ENCODE data around the gene MOB2.

The MOB2 gene

GRCh38 chr11:1450344-1450875, 36.2 kb downstream of the MOB2 start:
- no peak for DNase-seq (ENCODE audit: low read depth)
- TF ChIP-seq, protein P1, sequence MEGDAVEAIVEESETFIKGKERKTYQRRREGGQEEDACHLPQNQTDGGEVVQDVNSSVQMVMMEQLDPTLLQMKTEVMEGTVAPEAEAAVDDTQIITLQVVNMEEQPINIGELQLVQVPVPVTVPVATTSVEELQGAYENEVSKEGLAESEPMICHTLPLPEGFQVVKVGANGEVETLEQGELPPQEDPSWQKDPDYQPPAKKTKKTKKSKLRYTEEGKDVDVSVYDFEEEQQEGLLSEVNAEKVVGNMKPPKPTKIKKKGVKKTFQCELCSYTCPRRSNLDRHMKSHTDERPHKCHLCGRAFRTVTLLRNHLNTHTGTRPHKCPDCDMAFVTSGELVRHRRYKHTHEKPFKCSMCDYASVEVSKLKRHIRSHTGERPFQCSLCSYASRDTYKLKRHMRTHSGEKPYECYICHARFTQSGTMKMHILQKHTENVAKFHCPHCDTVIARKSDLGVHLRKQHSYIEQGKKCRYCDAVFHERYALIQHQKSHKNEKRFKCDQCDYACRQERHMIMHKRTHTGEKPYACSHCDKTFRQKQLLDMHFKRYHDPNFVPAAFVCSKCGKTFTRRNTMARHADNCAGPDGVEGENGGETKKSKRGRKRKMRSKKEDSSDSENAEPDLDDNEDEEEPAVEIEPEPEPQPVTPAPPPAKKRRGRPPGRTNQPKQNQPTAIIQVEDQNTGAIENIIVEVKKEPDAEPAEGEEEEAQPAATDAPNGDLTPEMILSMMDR (IDR thresholded peaks at IDR 0.05; ENCODE audit: control insufficient read depth, insufficient read depth, low read depth, low read length, missing control alignments) = no peak
- H3K4me3 ChIP-seq (ENCODE audit: control insufficient read depth, low read depth, low read length) = no peak overlapping the region

GRCh38 chr11:1449490-1450243, 36.9 kb downstream of the MOB2 start:
- TF ChIP-seq, protein P1 (IDR thresholded peaks at IDR 0.05; ENCODE audit: control insufficient read depth, insufficient read depth, low read depth, low read length, missing control alignments) = no peak
- H3K4me3 ChIP-seq (ENCODE audit: control insufficient read depth, low read depth, low read length) = no peak overlapping the region
- no peak for DNase-seq (ENCODE audit: low read depth)

GRCh38 chr11:1448882-1449281, 37.7 kb downstream of the MOB2 start:
- no peak overlapping the region for H3K4me3 ChIP-seq (ENCODE audit: control insufficient read depth, low read depth, low read length)
- TF ChIP-seq, protein P1 (IDR thresholded peaks at IDR 0.05; ENCODE audit: control insufficient read depth, insufficient read depth, low read depth, low read length, missing control alignments) = no peak
- no peak for DNase-seq (ENCODE audit: low read depth)

- TF ChIP-seq, protein P1 (IDR thresholded peaks at IDR 0.05; ENCODE audit: control insufficient read depth, insufficient read depth, low read depth, low read length, missing control alignments) = no peak
- no peak overlapping the region for H3K4me3 ChIP-seq (ENCODE audit: control insufficient read depth, low read depth, low read length)
- no peak for DNase-seq (ENCODE audit: low read depth)
These were observed 38.4 kb downstream of the MOB2 start for GRCh38 chr11:1447845-1448825.

DNA sequence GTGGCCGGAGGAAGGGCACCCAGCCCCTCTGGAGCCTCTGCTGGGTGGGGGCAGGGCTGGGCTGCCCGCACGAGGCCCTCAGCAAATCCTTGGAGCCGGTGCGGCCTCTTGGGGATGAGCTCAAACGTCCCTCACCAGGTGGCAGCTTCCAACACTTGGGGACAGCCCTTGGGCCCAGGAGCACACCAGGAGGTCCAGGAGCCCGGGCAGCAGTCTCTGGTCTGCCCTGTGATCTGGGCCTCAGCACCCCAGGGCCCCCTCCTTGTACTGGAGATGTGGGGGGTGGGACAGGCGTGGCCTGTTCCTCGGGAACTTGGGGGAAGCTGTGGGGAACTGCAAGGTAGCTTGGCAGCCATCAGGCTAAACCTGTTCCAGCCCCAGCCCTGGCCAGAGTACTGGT, 40.0 kb downstream of the MOB2 start:
- no peak for DNase-seq (ENCODE audit: low read depth)
- TF ChIP-seq, protein P1 (IDR thresholded peaks at IDR 0.05; ENCODE audit: control insufficient read depth, insufficient read depth, low read depth, low read length, missing control alignments) = no peak
- no peak overlapping the region for H3K4me3 ChIP-seq (ENCODE audit: control insufficient read depth, low read depth, low read length)

GRCh38 chr11:1445741-1446445, 40.7 kb downstream of the MOB2 start:
- no peak for DNase-seq (ENCODE audit: low read depth)
- TF ChIP-seq, protein P1 (IDR thresholded peaks at IDR 0.05; ENCODE audit: control insufficient read depth, insufficient read depth, low read depth, low read length, missing control alignments) = no peak
- H3K4me3 ChIP-seq (ENCODE audit: control insufficient read depth, low read depth, low read length) = no peak overlapping the region
